NCI-H1105 treated with DMSO at 0.1 percent for 48 hours (cell line): ENCODE data around the gene TRAPPC14.
"Not testable (repeated sequence)": the region's sequence is repeated elsewhere in the genome, so short reads cannot be mapped to it uniquely, and the experiment has no call there.

ENCODE experiments used
- DNase-seq: peaks from one replicate; lab custom pipeline; 2025; lab: John Stamatoyannopoulos, UW

TRAPPC14 gene

GRCh38 chr7:100158229-100159098 is at the start of gene TRAPPC14:
Gene TRAPPC14 (minus strand): TSS chr7:100158723. CDS start chr7:100158499, 224 bp downstream.
- DNase-seq, result peak; percentile 77

GRCh38 chr7:100204454-100204853 is 45.9 kb upstream of the TRAPPC14 start:
- no peak for DNase-seq

- no peak for DNase-seq
These were observed 42.2 kb upstream of the TRAPPC14 start for GRCh38 chr7:100200693-100201092.

GRCh38 chr7:100198266-100198665 is 39.7 kb upstream of the TRAPPC14 start:
- no peak for DNase-seq

GRCh38 chr7:100195901-100196322 is 37.4 kb upstream of the TRAPPC14 start:
- DNase-seq, result not testable (repeated sequence)

- DNase-seq, result no peak
These were observed 36.7 kb upstream of the TRAPPC14 start for GRCh38 chr7:100195222-100195621.

GRCh38 chr7:100192969-100193368 is 34.4 kb upstream of the TRAPPC14 start:
- DNase-seq, result no peak

GRCh38 chr7:100192281-100192862 is 33.8 kb upstream of the TRAPPC14 start:
- not testable (repeated sequence) for DNase-seq

GRCh38 chr7:100191775-100192174 is 33.3 kb upstream of the TRAPPC14 start:
- no peak for DNase-seq

- peak; percentile 2 for DNase-seq
These were observed 31.7 kb upstream of the TRAPPC14 start for GRCh38 chr7:100190048-100190711.

- no peak for DNase-seq
These were observed 30.5 kb upstream of the TRAPPC14 start for GRCh38 chr7:100189061-100189460.

GRCh38 chr7:100185726-100186125 is 27.2 kb upstream of the TRAPPC14 start:
- no peak for DNase-seq

- not testable (repeated sequence) for DNase-seq
These were observed 24.6 kb upstream of the TRAPPC14 start for GRCh38 chr7:100183090-100183489.

- DNase-seq, result not testable (repeated sequence)
These were observed 24.1 kb upstream of the TRAPPC14 start for GRCh38 chr7:100182616-100183015.

GRCh38 chr7:100180084-100180483 is 21.6 kb upstream of the TRAPPC14 start:
- not testable (repeated sequence) for DNase-seq

- peak; percentile 92 for DNase-seq
These were observed 18.8 kb upstream of the TRAPPC14 start, which contains the start of the genes GPC2 and STAG3 for GRCh38 chr7:100177045-100178001. Gene GPC2 (minus strand): TSS chr7:100177381. CDS start chr7:100177199, 182 bp downstream. Gene STAG3 (plus strand): TSS chr7:100177918. CDS start chr7:100180557, 2,639 bp downstream.

GRCh38 chr7:100176096-100177044 is 17.8 kb upstream of the TRAPPC14 start:
- DNase-seq, result peak; percentile 7

GRCh38 chr7:100175296-100175935 is 16.9 kb upstream of the TRAPPC14 start:
- no peak for DNase-seq

GRCh38 chr7:100174582-100174981 is 16.1 kb upstream of the TRAPPC14 start:
- no peak for DNase-seq
